Endodermal cell (in vitro differentiated cells): Measurements from ENCODE around the gene DLX5. TPM values are rescaled to one million over a fixed set of nuclear protein-coding genes. Genes with fewer than 3 reads are reported as not detected.

Experiments used
- DNase-seq: peaks from one replicate; pipeline ENCODE4 v3.0.0-alpha.2; 2017
- H3K27ac ChIP-seq: 2 replicates; pipeline ENCODE4 v1.5.1; 2013; ENCODE audit warnings: mild to moderate bottlenecking, low read depth, low read length, moderate library complexity
- H3K27me3 ChIP-seq: 2 replicates; pipeline ENCODE4 v1.6.1; 2013; ENCODE audit warnings: mild to moderate bottlenecking, low read length, moderate library complexity; ENCODE audit not compliant: insufficient read depth, control insufficient read depth, poor library complexity, severe bottlenecking
- H3K36me3 ChIP-seq: 2 replicates; pipeline ENCODE4 v1.7.0; 2013; ENCODE audit warnings: mild to moderate bottlenecking, low read length, moderate library complexity; ENCODE audit not compliant: control insufficient read depth, insufficient read depth
- H3K4me1 ChIP-seq: one replicate; pipeline ENCODE4 v1.7.0; 2013; ENCODE audit warnings: low read length; ENCODE audit not compliant: control insufficient read depth, insufficient read depth
- H3K4me3 ChIP-seq: 2 replicates; pipeline ENCODE4 v1.5.1; 2013; ENCODE audit warnings: mild to moderate bottlenecking, low read length, moderate library complexity
- H3K9ac ChIP-seq: 2 replicates; pipeline ENCODE4 v1.6.1; 2013; ENCODE audit warnings: mild to moderate bottlenecking, low read length, moderate library complexity; ENCODE audit not compliant: poor library complexity, severe bottlenecking; ENCODE audit errors: extremely low read depth
- H3K9me3 ChIP-seq: 2 replicates; pipeline ENCODE4 v1.6.1; 2013; ENCODE audit warnings: mild to moderate bottlenecking, low read length, moderate library complexity; ENCODE audit not compliant: control insufficient read depth
- H3K27ac Mint-ChIP-seq: 2 replicates; pipeline ENCODE4 v1.8.0; 2020; ENCODE audit warnings: mixed read lengths
- H3K27me3 Mint-ChIP-seq: 2 replicates; pipeline ENCODE4 v1.8.0; 2021; ENCODE audit warnings: mild to moderate bottlenecking, mixed read lengths; ENCODE audit not compliant: insufficient read depth
- H3K36me3 Mint-ChIP-seq: 2 replicates; pipeline ENCODE4 v1.8.0; 2020; ENCODE audit warnings: low read depth, mixed read lengths
- H3K4me1 Mint-ChIP-seq: 2 replicates; pipeline ENCODE4 v1.8.0; 2020; ENCODE audit warnings: mixed read lengths
- H3K4me3 Mint-ChIP-seq: 2 replicates; pipeline ENCODE4 v1.8.0; 2020; ENCODE audit warnings: mild to moderate bottlenecking, moderate library complexity, mixed read lengths
- H3K9me3 Mint-ChIP-seq: 2 replicates; pipeline ENCODE4 v1.8.0; 2020; ENCODE audit warnings: mild to moderate bottlenecking, mixed read lengths
- WGBS, 2 experiments: methylation state at CpG; one replicate each; pipeline versions ENCODE4 v1.1.5 to v1.1.7; 2013; ENCODE audit warnings: missing lambda C conversion rate in 2 of 2, mixed read lengths in 1 of 2; ENCODE audit not compliant: insufficient coverage in 1 of 2, insufficient read length in 1 of 2; 5-methylcytosine and 5-hydroxymethylcytosine counted together
- total RNA-seq, 2 donors: library from RNA; stranded (reverse); fragmentation: NEBNext Ultra II Directional in 1 of 2; extraction: Animal tissue kit (Norgen Biotek cat#: 25700) in 1 of 2; gene quantifications; 2 replicates in 1 of 2; 3 replicates in 1 of 2; pipeline ENCODE4 v1.2.1, GENCODE V29; 2021
- TF ChIP-seq, protein P1 (sequence below): fragments of 200-600 bp; sonication (generic); conservative IDR thresholded peaks from 2 replicates; pipeline ENCODE4 v1.5.0; 2021; ENCODE audit warnings: antibody characterized with exemption, mild to moderate bottlenecking

Gene DLX5
- total RNA-seq, 2 donors from 2014 or later, result not detected

DNA sequence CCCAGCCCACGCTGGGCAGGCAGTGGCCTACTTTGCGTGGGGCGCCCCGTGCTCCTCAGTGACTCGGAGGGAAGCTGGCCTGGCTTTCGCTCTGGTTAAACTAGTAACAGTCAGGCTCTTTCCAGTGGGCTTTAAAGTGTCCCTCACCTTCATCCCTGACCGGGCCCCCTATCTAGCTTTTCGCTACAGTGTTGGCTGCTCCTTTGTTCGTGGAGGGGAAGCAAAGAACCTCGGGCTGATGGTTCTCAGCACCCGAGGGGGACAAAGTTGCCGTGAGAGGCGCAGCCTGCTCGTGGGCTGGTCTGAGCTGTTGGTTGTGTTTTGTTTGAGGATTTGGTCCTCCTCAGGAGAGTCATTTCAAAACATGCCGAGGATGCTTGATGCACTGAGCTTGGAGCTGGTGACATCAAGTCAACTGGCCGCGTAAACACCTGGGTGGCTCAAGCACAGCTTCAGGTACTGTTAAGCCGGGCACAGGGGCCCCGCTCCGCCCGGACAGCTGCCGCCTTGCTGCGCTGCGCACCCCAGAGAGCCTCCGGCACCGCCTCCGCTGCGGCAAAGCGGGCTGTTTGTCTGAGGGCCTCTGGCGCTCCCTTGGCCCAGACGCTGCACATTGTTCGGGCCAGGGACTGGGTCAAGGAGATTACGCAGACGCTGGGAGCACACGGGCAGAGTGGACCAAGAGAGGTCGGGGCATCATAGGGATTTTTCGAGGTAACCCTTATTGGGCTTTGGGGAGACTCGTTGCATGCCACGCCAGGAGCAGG, 17.6 kb downstream of the DLX5 start:
- H3K9me3 Mint-ChIP-seq, result no peaks in the 10 kb centered on the region
- TF ChIP-seq, protein P1, sequence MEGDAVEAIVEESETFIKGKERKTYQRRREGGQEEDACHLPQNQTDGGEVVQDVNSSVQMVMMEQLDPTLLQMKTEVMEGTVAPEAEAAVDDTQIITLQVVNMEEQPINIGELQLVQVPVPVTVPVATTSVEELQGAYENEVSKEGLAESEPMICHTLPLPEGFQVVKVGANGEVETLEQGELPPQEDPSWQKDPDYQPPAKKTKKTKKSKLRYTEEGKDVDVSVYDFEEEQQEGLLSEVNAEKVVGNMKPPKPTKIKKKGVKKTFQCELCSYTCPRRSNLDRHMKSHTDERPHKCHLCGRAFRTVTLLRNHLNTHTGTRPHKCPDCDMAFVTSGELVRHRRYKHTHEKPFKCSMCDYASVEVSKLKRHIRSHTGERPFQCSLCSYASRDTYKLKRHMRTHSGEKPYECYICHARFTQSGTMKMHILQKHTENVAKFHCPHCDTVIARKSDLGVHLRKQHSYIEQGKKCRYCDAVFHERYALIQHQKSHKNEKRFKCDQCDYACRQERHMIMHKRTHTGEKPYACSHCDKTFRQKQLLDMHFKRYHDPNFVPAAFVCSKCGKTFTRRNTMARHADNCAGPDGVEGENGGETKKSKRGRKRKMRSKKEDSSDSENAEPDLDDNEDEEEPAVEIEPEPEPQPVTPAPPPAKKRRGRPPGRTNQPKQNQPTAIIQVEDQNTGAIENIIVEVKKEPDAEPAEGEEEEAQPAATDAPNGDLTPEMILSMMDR, result no peak
- Histone ChIP-seq H3K36me3 (no peaks in the 10 kb centered on the region), H3K4me1 (no peaks in the 10 kb centered on the region), H3K9me3 (no peaks in the 10 kb centered on the region), H3K9ac (no peak overlapping the region), H3K4me3 (peak overlapping the region; percentile 71), H3K27ac (no peak overlapping the region), H3K27me3 (peaks cover 92% of the 10 kb centered on the region)
- WGBS, 2 experiments, result 4 to 7% methylated on average over 23 to 39 of the region's 39 CpGs
- H3K27me3 Mint-ChIP-seq, result peaks cover 97% of the 10 kb centered on the region
- H3K27ac Mint-ChIP-seq, result no peak overlapping the region
- peak overlapping the region; percentile 57 for H3K4me3 Mint-ChIP-seq
- DNase-seq, result peak; percentile 75
- peaks cover 20% of the 10 kb centered on the region for H3K4me1 Mint-ChIP-seq
- no peaks in the 10 kb centered on the region for H3K36me3 Mint-ChIP-seq

DNA sequence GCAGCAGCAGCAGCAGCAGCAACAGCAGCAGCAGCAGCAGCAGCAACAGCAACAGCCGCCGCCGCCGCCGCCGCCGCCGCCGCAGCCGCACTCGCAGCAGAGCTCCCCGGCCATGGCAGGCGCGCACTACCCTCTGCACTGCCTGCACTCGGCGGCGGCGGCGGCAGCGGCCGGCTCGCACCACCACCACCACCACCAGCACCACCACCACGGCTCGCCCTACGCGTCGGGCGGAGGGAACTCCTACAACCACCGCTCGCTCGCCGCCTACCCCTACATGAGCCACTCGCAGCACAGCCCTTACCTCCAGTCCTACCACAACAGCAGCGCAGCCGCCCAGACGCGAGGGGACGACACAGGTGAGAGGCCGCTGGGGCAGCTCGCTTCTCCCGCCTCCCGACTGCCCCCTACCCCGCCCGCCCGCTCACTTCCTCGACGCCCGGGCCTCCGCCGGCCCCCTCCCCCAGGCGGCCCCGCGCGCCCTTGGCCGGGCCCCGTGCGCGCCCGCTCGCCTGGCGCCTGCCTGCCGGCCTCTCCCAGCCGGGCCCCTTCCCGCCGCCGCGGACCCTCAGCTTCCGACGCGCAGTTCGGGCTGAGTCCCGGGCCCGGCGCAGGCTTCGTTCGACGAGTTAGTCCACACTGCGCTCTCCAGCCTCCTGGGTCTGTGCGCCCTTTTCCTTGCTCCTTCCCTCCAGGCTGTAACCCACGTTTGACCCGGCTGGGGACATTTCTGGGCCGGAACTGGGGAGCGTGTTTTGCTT, 18.4 kb downstream of the DLX5 start:
- H3K9ac ChIP-seq, result no peak overlapping the region
- TF ChIP-seq, protein P1, result peak; percentile 34
- DNase-seq, result peak; percentile 90
- peaks cover 26% of the 10 kb centered on the region for H3K4me1 Mint-ChIP-seq
- H3K27ac ChIP-seq, result no peak overlapping the region
- no peaks in the 10 kb centered on the region for H3K9me3 Mint-ChIP-seq
- H3K4me3 ChIP-seq, result peak overlapping the region; percentile 71
- peak overlapping the region; percentile 57 for H3K4me3 Mint-ChIP-seq
- H3K27me3 Mint-ChIP-seq, result peaks cover 97% of the 10 kb centered on the region
- H3K4me1 ChIP-seq, result no peaks in the 10 kb centered on the region
- H3K27me3 ChIP-seq, result peaks cover 92% of the 10 kb centered on the region
- H3K9me3 ChIP-seq, result no peaks in the 10 kb centered on the region
- no peaks in the 10 kb centered on the region for H3K36me3 ChIP-seq
- 0% methylated on average over 15 to 83 of the region's 83 CpGs for WGBS, 2 experiments
- no peaks in the 10 kb centered on the region for H3K36me3 Mint-ChIP-seq
- no peak overlapping the region for H3K27ac Mint-ChIP-seq

DNA sequence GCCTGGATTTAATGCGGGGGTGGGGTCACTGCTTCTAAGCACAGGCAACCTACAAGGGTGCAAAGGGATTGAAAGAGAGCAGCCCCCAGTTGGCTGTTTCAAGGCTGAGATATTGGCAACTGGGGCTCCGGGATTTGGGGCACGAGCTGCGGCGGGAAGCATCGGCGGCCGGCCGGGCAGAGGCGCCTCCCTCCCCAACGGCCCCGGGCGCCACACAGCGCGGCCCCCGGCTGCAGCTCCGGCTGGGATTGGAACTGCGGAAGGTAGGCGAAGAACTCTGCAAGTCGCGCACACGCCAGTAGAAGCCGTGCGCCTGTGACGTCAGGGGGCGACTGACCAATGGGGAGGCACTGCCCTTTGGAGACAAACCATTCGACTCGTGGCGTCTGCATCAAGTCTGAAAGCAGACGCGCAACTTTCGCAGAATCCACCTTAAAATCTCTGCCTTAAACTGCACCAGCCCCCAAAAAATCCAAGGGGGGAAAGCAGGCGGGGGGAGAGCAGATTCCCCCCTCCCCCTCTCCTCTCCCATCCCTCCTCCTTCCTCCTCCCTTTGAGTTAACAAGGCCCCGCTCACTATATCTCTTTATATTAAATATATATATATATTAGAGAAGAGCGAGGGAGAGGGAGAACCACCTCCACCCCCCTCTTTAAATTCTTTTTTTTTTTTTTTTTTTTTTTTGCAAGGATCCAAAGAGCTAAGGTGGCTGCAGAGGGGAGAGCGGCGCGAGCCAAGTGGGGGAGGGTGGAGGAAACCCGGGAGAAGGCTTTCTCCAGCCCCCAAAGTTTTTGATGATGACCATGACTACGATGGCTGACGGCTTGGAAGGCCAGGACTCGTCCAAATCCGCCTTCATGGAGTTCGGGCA, 19.2 kb downstream of the DLX5 start, which contains the start of gene DLX6:
Gene DLX6, plus strand, starts transcription at position 371 of the 872 bp plus-strand sequence. Its CDS starts 425 bp downstream, at position 796.
- H3K27ac ChIP-seq, result no peak within 1 kb of the TSS
- no peak within 1 kb of the TSS for H3K9ac ChIP-seq
- H3K4me1 ChIP-seq, result no peaks in the 10 kb centered on the region
- H3K9me3 ChIP-seq, result no peaks in the 10 kb centered on the region
- H3K4me3 Mint-ChIP-seq, result peak within 1 kb of the TSS; percentile 57
- 0% methylated on average over 13 to 41 of the region's 44 CpGs for WGBS, 2 experiments
- no peaks in the 10 kb centered on the region for H3K36me3 ChIP-seq
- peaks cover 92% of the 10 kb centered on the region for H3K27me3 ChIP-seq
- H3K9me3 Mint-ChIP-seq, result no peaks in the 10 kb centered on the region
- H3K4me3 ChIP-seq, result peak within 1 kb of the TSS; percentile 71
- TF ChIP-seq, protein P1, result no peak
- no peak within 1 kb of the TSS for H3K27ac Mint-ChIP-seq
- no peaks in the 10 kb centered on the region for H3K36me3 Mint-ChIP-seq
- H3K27me3 Mint-ChIP-seq, result peaks cover 97% of the 10 kb centered on the region
- peaks cover 26% of the 10 kb centered on the region for H3K4me1 Mint-ChIP-seq
- DNase-seq, result peak; percentile 96
